Uterus (tissue), 2 donors: ENCODE measurements around the gene TRPM4.

Experiments used
- POLR2A ChIP-seq, 2 donors: fragments of 450-650 bp; IDR thresholded peaks; one replicate each; pipeline ENCODE4 v1.6.1; 2016; ENCODE audit warnings: antibody characterized with exemption in 2 of 2, mild to moderate bottlenecking in 1 of 2, moderate library complexity in 1 of 2
- TF ChIP-seq, protein P1 (sequence below), 4 experiments: fragments of 200-600 bp in 2 of 4; fragments of 450-650 bp in 2 of 4; sonication (generic) in 2 of 4; IDR thresholded peaks; one replicate each; pipeline ENCODE4 v1.5.1; 2016 to 2019; ENCODE audit warnings: antibody characterized with exemption in 4 of 4, mild to moderate bottlenecking in 2 of 4, moderate library complexity in 1 of 4

DNA sequence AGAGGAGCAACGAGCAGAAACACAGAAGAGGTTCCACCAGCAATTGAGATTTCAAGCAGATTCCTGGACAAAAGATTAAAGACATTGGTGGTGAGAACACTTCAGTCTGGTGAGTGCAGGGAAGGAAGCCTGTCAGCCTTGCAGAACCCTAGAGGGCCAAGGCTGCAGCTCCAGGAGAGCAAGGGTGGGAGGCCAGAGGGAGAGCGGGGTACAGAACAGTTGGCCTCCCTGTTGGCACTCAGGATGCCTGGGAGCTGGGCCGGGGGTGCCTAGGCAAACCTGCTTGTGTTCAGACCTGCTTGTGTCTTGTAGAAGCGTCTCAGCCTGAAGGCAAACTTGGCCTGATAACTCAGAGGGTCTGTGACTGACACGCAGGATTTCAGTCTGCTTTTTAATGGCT is 48.5 kb upstream of the TRPM4 start:
- TF ChIP-seq, protein P1, sequence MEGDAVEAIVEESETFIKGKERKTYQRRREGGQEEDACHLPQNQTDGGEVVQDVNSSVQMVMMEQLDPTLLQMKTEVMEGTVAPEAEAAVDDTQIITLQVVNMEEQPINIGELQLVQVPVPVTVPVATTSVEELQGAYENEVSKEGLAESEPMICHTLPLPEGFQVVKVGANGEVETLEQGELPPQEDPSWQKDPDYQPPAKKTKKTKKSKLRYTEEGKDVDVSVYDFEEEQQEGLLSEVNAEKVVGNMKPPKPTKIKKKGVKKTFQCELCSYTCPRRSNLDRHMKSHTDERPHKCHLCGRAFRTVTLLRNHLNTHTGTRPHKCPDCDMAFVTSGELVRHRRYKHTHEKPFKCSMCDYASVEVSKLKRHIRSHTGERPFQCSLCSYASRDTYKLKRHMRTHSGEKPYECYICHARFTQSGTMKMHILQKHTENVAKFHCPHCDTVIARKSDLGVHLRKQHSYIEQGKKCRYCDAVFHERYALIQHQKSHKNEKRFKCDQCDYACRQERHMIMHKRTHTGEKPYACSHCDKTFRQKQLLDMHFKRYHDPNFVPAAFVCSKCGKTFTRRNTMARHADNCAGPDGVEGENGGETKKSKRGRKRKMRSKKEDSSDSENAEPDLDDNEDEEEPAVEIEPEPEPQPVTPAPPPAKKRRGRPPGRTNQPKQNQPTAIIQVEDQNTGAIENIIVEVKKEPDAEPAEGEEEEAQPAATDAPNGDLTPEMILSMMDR (IDR thresholded peaks at IDR 0.05), result no peak
- TF ChIP-seq POLR2A (IDR thresholded peaks at IDR 0.05), result no peak
